Measurements from ENCODE around the gene RNF19B. TPM values are rescaled to one million over a fixed set of nuclear protein-coding genes. Genes with fewer than 3 reads are reported as not detected.

The RNF19B gene
- total and polyA plus RNA-seq, 4 donors: 13.6 to 35.5 (median 27.7) TPM

DNA sequence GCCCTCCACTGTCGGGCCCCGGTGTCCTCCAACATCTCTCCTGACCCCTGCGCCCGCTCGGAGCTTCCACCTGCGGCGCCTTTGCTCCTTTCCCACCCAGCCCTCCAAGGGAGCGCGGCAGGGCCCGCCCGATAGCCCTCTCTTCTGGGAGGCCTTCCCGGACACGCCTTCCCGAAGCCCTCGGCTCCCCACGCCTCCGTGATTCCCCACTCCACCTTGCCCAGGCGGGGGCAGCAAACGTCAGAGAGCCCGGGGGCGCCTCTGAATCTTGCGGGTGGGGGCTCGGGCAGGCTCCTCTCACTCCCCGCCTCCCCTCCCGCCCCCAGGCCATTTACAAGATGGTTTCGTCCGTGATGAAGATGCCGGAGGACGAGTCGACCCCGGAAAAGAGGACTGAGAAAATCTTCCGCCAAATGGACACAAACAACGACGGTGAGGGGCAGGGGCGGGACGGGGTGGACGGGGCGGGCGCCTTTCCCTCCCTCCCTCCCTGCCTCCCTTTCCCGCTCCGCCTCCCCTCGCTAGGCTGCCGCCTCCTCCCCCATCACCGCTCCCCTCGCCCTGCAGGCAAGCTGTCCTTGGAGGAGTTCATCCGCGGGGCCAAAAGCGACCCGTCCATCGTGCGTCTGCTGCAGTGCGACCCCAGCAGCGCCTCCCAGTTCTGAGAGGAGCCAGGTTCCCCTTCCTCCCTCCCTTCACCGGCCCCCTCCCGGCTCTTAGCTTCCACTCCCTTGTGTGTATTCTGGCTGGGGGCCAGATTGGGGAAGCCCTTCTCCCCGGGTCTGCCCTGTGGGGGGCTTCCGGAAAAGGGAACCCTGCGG is 71.2 kb downstream of the RNF19B start:
- H3K27ac ChIP-seq (ENCODE audit: low read depth, low read length): peak overlapping the region; percentile 69
- H3K27me3 ChIP-seq (ENCODE audit: control insufficient read depth, insufficient read depth, low read length): peaks cover 15% of the 10 kb centered on the region
- peak overlapping the region; percentile 63 for H3K4me3 ChIP-seq (ENCODE audit: low read depth, low read length)
- under 1% methylated on average over 53 of the region's 58 CpGs for WGBS (ENCODE audit: insufficient coverage)
- peaks cover 37% of the 10 kb centered on the region for H3K4me1 ChIP-seq (ENCODE audit: control insufficient read depth, insufficient read depth, low read length)
- peak in 2 of 6 donors; percentile 80 to 89 for DNase-seq (ENCODE audit: low read depth in 4 of 6, low spot score in 6 of 6)
- peaks cover 37% of the 10 kb centered on the region for H3K36me3 ChIP-seq (ENCODE audit: control insufficient read depth, insufficient read depth, low read length)
- H3K9me3 ChIP-seq (ENCODE audit: control insufficient read depth, insufficient read depth, low read length): no peaks in the 10 kb centered on the region

DNA sequence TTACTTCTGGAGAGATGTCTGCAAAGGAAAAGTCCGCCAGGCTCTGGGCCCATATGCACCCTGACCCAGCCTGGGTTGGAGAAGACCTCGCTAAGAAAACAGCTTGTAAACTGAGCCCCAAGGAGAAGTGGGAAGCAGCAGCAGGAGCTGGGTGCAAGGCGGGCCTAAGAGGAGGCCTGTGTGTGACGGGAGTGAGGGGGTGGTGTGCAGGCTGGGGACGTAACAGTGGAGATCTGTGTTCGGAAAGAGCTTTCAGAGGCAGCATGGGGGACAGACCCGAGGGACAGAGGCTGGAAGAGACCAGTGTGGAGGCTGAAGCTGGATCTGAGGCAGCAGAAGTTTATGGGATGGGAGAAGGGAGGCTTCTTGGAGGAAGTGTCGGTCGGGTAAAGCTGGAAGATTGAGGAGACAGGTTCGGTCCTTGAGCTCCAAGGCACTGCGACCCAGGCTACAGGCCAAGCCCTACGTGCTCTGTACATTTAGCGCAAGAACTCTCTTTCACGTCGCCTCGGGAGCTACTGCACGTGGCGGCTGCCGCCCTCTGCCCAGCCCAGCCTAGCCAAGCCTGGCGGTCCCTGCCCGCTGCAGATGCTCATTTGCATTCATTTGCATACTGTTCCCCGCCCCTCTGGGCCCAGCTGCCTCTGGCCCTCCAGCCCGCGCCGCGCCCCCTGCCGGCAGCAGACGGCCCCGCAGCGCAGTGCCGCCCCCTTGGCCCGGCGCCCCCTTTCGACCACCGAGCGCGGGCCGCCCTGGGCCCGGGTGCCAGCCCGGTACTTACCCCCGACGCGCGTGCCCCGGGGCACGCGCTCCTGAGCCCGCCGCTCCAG is 72.0 kb downstream of the RNF19B start:
- Histone ChIP-seq H3K27ac (ENCODE audit: low read depth, low read length) (no peak overlapping the region), H3K9me3 (ENCODE audit: control insufficient read depth, insufficient read depth, low read length) (no peaks in the 10 kb centered on the region), H3K27me3 (ENCODE audit: control insufficient read depth, insufficient read depth, low read length) (peaks cover 17% of the 10 kb centered on the region), H3K4me3 (ENCODE audit: low read depth, low read length) (peak overlapping the region; percentile 63), H3K4me1 (ENCODE audit: control insufficient read depth, insufficient read depth, low read length) (peaks cover 39% of the 10 kb centered on the region), H3K36me3 (ENCODE audit: control insufficient read depth, insufficient read depth, low read length) (peaks cover 30% of the 10 kb centered on the region)
- DNase-seq (ENCODE audit: low read depth in 4 of 6, low spot score in 6 of 6): peak in 2 of 6 donors; percentile 92 to 93
- WGBS (ENCODE audit: insufficient coverage): 13% methylated on average over 49 of the region's 49 CpGs

DNA sequence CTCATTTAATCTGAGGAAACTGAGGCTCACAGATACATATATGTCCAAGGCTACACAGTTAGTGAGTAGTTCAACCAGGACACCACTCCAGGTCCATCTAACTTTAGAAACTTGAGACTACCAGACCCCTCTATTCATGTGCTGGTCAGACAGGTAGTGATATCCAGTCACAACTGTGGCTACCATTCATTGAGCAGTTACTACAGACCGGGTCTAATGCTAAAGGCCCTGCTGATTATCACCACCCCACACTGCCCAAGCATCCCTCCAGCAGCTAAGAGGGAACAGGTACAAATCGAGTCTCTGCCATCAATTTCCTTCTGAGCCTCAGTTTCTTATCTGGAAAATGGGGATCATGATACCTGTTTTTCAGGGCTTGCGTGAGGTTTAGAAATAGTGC is 73.0 kb downstream of the RNF19B start:
- Histone ChIP-seq H3K36me3 (ENCODE audit: control insufficient read depth, insufficient read depth, low read length) (peaks cover 30% of the 10 kb centered on the region), H3K27me3 (ENCODE audit: control insufficient read depth, insufficient read depth, low read length) (peaks cover 26% of the 10 kb centered on the region), H3K27ac (ENCODE audit: low read depth, low read length) (no peak overlapping the region), H3K9me3 (ENCODE audit: control insufficient read depth, insufficient read depth, low read length) (no peaks in the 10 kb centered on the region), H3K4me3 (ENCODE audit: low read depth, low read length) (no peak overlapping the region), H3K4me1 (ENCODE audit: control insufficient read depth, insufficient read depth, low read length) (peaks cover 49% of the 10 kb centered on the region)
- 90% methylated on average over 3 of the region's 3 CpGs for WGBS (ENCODE audit: insufficient coverage)
- no peak for DNase-seq (ENCODE audit: low read depth in 4 of 6, low spot score in 6 of 6)

DNA sequence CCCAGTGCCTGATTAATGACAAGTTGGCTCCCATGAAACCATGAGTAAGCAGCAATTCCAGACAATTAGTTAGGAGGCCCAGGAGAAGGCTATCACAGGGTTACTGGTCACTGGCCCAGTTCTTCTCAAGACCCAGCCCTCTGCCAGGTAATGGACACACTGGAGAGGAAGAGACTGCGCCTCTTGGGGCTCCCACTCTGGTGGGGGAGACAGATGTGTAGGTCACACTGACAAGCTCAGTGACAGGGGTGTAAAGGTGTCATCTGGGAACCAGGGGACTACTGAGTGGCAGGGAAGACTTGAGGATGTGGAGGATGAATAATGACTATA is 73.4 kb downstream of the RNF19B start:
- Histone ChIP-seq H3K36me3 (ENCODE audit: control insufficient read depth, insufficient read depth, low read length) (peaks cover 27% of the 10 kb centered on the region), H3K27me3 (ENCODE audit: control insufficient read depth, insufficient read depth, low read length) (peaks cover 28% of the 10 kb centered on the region), H3K27ac (ENCODE audit: low read depth, low read length) (no peak overlapping the region), H3K9me3 (ENCODE audit: control insufficient read depth, insufficient read depth, low read length) (no peaks in the 10 kb centered on the region), H3K4me1 (ENCODE audit: control insufficient read depth, insufficient read depth, low read length) (peaks cover 51% of the 10 kb centered on the region), H3K4me3 (ENCODE audit: low read depth, low read length) (no peak overlapping the region)
- no peak for DNase-seq (ENCODE audit: low read depth in 4 of 6, low spot score in 6 of 6)
- 100% methylated on average over 1 of the region's 1 CpG for WGBS (ENCODE audit: insufficient coverage)

DNA sequence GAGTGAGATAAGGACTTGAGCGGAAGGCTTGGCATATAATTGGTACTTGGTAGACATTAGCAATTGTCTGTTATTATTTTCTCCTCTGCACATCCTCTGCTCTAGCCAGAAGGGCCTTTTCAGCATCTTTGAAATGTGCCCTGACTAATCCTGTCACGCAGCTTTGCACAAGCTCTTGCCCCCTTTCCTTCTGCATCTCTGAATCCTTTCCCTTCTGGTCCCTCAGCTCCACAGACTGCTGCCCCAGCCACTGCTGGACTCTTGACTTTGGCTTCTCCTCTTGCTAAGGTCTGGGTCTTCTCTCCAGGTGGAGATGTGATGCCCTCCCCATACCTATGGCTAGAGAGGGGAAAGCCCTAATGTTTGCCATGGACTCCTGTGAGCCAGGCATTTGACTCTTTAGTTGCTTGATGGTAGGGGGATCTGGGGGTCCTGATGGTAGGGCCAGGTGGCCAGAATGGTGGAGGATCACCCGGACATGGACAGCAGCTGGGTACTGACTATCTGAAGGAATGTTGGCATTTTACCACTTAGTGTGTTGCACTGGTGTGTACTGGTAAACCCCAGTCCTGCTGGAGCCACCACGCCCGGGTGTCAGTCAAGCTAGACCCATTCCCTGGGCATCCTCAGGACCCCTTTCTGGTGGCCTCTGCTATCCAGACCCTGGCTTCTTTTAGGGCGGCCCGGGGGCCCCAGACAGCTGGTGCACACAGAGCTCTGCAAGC is 73.9 kb downstream of the RNF19B start:
- H3K27ac ChIP-seq (ENCODE audit: low read depth, low read length): no peak overlapping the region
- no peak overlapping the region for H3K4me3 ChIP-seq (ENCODE audit: low read depth, low read length)
- H3K27me3 ChIP-seq (ENCODE audit: control insufficient read depth, insufficient read depth, low read length): peaks cover 32% of the 10 kb centered on the region
- H3K4me1 ChIP-seq (ENCODE audit: control insufficient read depth, insufficient read depth, low read length): peaks cover 56% of the 10 kb centered on the region
- H3K9me3 ChIP-seq (ENCODE audit: control insufficient read depth, insufficient read depth, low read length): no peaks in the 10 kb centered on the region
- DNase-seq (ENCODE audit: low read depth in 4 of 6, low spot score in 6 of 6): no peak
- 88% methylated on average over 6 of the region's 7 CpGs for WGBS (ENCODE audit: insufficient coverage)
- peaks cover 24% of the 10 kb centered on the region for H3K36me3 ChIP-seq (ENCODE audit: control insufficient read depth, insufficient read depth, low read length)

DNA sequence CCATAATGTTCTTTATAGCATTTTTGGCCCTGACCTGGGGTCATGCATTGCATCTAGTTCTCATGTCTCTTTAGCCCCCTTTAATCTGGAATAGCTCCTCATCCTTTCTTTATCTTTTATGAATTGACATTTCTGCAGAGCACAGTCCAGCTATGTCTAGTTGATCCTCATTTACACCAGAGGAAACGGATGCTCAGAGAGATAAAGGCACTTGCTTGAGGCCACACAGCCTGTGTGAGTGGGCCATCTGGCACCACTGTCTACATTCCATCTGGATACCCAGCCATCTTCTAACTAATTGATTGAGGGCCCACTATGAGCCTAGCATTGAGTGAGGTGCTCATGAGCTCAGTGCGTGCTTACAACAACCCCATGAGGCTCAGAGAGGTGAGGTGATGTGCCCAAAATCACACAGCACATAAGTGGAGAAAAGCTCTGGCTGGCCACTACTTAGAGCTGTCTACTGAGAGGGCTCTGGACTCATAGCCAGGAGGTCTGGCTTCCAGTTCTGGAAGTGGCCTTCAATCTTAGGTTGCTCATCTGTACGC is 74.8 kb downstream of the RNF19B start:
- no peak for DNase-seq (ENCODE audit: low read depth in 4 of 6, low spot score in 6 of 6)
- WGBS (ENCODE audit: insufficient coverage): 94% methylated on average over 2 of the region's 3 CpGs
- Histone ChIP-seq H3K27me3 (ENCODE audit: control insufficient read depth, insufficient read depth, low read length) (peaks cover 34% of the 10 kb centered on the region), H3K9me3 (ENCODE audit: control insufficient read depth, insufficient read depth, low read length) (no peaks in the 10 kb centered on the region), H3K36me3 (ENCODE audit: control insufficient read depth, insufficient read depth, low read length) (peaks cover 15% of the 10 kb centered on the region), H3K4me3 (ENCODE audit: low read depth, low read length) (no peak overlapping the region), H3K27ac (ENCODE audit: low read depth, low read length) (no peak overlapping the region), H3K4me1 (ENCODE audit: control insufficient read depth, insufficient read depth, low read length) (peaks cover 56% of the 10 kb centered on the region)

DNA sequence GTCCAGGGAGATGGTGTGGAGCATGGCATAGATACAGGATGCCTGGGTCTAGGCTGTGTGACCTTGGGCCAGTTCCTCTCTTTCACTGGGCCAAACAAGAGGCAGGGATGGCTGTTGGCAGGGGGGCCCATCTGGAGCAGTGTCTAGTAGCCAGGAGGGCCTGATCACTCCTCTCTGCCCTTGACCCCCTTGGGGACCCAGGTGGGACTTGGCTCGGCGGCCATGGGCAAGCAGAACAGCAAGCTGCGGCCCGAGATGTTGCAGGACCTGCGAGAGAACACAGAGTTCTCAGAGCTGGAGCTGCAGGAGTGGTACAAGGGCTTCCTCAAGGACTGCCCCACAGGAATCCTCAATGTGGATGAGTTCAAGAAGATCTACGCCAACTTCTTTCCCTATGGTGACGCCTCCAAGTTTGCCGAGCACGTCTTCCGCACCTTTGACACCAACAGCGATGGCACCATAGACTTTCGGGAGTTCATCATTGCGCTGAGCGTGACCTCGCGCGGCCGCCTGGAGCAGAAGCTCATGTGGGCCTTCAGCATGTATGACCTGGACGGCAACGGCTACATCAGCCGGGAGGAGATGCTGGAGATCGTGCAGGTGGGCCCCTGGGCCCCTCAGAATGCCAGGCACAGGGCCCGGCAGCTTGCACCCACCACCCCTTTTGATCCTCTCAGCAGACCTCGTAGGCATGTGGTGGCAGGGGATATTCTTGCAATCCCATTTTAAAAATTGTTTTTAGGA is 75.8 kb downstream of the RNF19B start:
- peaks cover 57% of the 10 kb centered on the region for H3K4me1 ChIP-seq (ENCODE audit: control insufficient read depth, insufficient read depth, low read length)
- no peaks in the 10 kb centered on the region for H3K9me3 ChIP-seq (ENCODE audit: control insufficient read depth, insufficient read depth, low read length)
- no peak overlapping the region for H3K4me3 ChIP-seq (ENCODE audit: low read depth, low read length)
- WGBS (ENCODE audit: insufficient coverage): 97% methylated on average over 18 of the region's 24 CpGs
- DNase-seq (ENCODE audit: low read depth in 4 of 6, low spot score in 6 of 6): no peak
- H3K27ac ChIP-seq (ENCODE audit: low read depth, low read length): no peak overlapping the region
- H3K36me3 ChIP-seq (ENCODE audit: control insufficient read depth, insufficient read depth, low read length): peaks cover 12% of the 10 kb centered on the region
- H3K27me3 ChIP-seq (ENCODE audit: control insufficient read depth, insufficient read depth, low read length): peaks cover 34% of the 10 kb centered on the region

DNA sequence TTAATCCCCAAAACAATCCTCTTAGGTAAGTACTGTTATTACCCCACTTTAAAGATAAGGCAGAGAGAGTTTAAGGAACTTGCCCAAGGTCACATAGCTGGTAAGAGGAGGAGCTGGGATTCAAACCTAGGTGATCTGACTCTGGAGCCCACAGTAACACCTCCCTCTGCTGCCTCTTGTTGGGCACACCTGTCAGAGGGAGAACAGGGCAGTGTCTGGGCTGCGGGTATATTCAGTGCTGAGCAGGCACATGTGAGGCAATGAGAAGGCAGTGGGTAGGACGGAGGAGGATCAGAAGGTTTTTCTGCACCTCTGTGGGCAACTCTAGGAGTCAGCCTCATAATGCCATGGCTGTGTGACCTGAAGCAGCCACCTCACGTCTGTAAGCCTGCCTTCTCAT is 76.5 kb downstream of the RNF19B start:
- Histone ChIP-seq H3K4me3 (ENCODE audit: low read depth, low read length) (no peak overlapping the region), H3K36me3 (ENCODE audit: control insufficient read depth, insufficient read depth, low read length) (peaks cover 12% of the 10 kb centered on the region), H3K9me3 (ENCODE audit: control insufficient read depth, insufficient read depth, low read length) (no peaks in the 10 kb centered on the region), H3K27ac (ENCODE audit: low read depth, low read length) (no peak overlapping the region), H3K4me1 (ENCODE audit: control insufficient read depth, insufficient read depth, low read length) (peaks cover 50% of the 10 kb centered on the region), H3K27me3 (ENCODE audit: control insufficient read depth, insufficient read depth, low read length) (peaks cover 32% of the 10 kb centered on the region)
- no peak for DNase-seq (ENCODE audit: low read depth in 4 of 6, low spot score in 6 of 6)
- 93% methylated on average over 2 of the region's 3 CpGs for WGBS (ENCODE audit: insufficient coverage)

DNA sequence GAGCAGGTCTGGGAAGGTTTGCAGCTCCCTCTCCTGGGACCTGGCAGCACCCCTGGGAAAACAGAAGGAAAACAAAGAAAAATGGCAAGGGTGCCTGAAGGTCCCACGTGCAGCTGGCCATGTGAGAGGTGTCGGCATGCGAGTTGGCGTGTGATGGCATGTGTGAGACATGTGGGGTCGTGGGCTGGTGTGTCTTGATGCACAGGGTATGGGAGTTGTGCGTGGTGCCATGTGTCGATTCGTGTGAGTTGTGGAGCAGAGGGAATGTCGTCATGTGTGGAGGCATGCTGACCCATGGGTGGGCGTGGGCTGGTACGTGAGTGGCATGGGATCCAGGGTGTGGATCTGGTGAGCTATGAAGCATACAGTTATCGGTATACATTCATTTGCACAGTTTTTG is 77.0 kb downstream of the RNF19B start:
- Histone ChIP-seq H3K9me3 (ENCODE audit: control insufficient read depth, insufficient read depth, low read length) (no peaks in the 10 kb centered on the region), H3K4me3 (ENCODE audit: low read depth, low read length) (peak overlapping the region; percentile 14), H3K27me3 (ENCODE audit: control insufficient read depth, insufficient read depth, low read length) (peaks cover 31% of the 10 kb centered on the region), H3K36me3 (ENCODE audit: control insufficient read depth, insufficient read depth, low read length) (peaks cover 12% of the 10 kb centered on the region), H3K4me1 (ENCODE audit: control insufficient read depth, insufficient read depth, low read length) (peaks cover 48% of the 10 kb centered on the region), H3K27ac (ENCODE audit: low read depth, low read length) (no peak overlapping the region)
- WGBS (ENCODE audit: insufficient coverage): 69% methylated on average over 9 of the region's 12 CpGs
- DNase-seq (ENCODE audit: low read depth in 4 of 6, low spot score in 6 of 6): no peak
